GM21515 (cell line): ENCODE results near the gene TNRC6B.
A peak's percentile ranks its signal among the peaks of the same experiment; 100 is the strongest.
"Not testable (repeated sequence)": the region's sequence is repeated elsewhere in the genome, so short reads cannot be mapped to it uniquely, and the experiment has no call there.

Source experiments
- ATAC-seq: cut with Tn5 transposase; IDR thresholded peaks from one replicate; pipeline ENCODE4 v1.9.1; 2021; ENCODE audit not compliant: unreplicated experiment

The TNRC6B gene

GRCh38 chr22:40273319-40273718, 95.6 kb downstream of the TNRC6B start:
- ATAC-seq, result no peak

GRCh38 chr22:40276996-40277823, 99.5 kb downstream of the TNRC6B start:
- no peak for ATAC-seq

GRCh38 chr22:40279017-40279416, 101.3 kb downstream of the TNRC6B start:
- ATAC-seq, result no peak

- no peak for ATAC-seq
Observed at GRCh38 chr22:40281717-40282116, 104.0 kb downstream of the TNRC6B start.

- no peak for ATAC-seq
Observed at GRCh38 chr22:40285513-40285912, 107.8 kb downstream of the TNRC6B start.

GRCh38 chr22:40289991-40290459, 112.3 kb downstream of the TNRC6B start:
- no peak for ATAC-seq

GRCh38 chr22:40290516-40290915, 112.8 kb downstream of the TNRC6B start:
- ATAC-seq, result no peak

- no peak for ATAC-seq
Observed at GRCh38 chr22:40294696-40295095, 117.0 kb downstream of the TNRC6B start.

- no peak for ATAC-seq
Observed at GRCh38 chr22:40300316-40300715, 122.6 kb downstream of the TNRC6B start.

GRCh38 chr22:40300884-40301672, 123.4 kb downstream of the TNRC6B start:
- ATAC-seq, result peak; percentile 78

- ATAC-seq, result no peak
Observed at GRCh38 chr22:40302149-40302548, 124.4 kb downstream of the TNRC6B start.

GRCh38 chr22:40305625-40306024, 127.9 kb downstream of the TNRC6B start:
- no peak for ATAC-seq

- no peak for ATAC-seq
Observed at GRCh38 chr22:40308999-40309573, 131.4 kb downstream of the TNRC6B start.

GRCh38 chr22:40309631-40310030, 131.9 kb downstream of the TNRC6B start:
- ATAC-seq, result no peak

- no peak for ATAC-seq
Observed at GRCh38 chr22:40310081-40310767, 132.5 kb downstream of the TNRC6B start.

- ATAC-seq, result no peak
Observed at GRCh38 chr22:40310768-40311120, 133.0 kb downstream of the TNRC6B start.

GRCh38 chr22:40311646-40312045, 133.9 kb downstream of the TNRC6B start:
- not testable (repeated sequence) for ATAC-seq

GRCh38 chr22:40312050-40312449, 134.3 kb downstream of the TNRC6B start:
- ATAC-seq, result no peak

GRCh38 chr22:40313007-40313406, 135.3 kb downstream of the TNRC6B start:
- ATAC-seq, result no peak

- ATAC-seq, result no peak
Observed at GRCh38 chr22:40314041-40314440, 136.3 kb downstream of the TNRC6B start.

- ATAC-seq, result no peak
Observed at GRCh38 chr22:40320687-40321086, 143.0 kb downstream of the TNRC6B start.
